Suppressor macrophage (primary cell): Measurements from ENCODE around the gene ARHGEF4.
A peak's percentile ranks its signal among the peaks of the same experiment; 100 is the strongest.

Experiments
- DNase-seq, 4 experiments: peaks; one replicate each; pipeline ENCODE4 v3.0.0-alpha.2; 2020 to 2022

The ARHGEF4 gene

DNA sequence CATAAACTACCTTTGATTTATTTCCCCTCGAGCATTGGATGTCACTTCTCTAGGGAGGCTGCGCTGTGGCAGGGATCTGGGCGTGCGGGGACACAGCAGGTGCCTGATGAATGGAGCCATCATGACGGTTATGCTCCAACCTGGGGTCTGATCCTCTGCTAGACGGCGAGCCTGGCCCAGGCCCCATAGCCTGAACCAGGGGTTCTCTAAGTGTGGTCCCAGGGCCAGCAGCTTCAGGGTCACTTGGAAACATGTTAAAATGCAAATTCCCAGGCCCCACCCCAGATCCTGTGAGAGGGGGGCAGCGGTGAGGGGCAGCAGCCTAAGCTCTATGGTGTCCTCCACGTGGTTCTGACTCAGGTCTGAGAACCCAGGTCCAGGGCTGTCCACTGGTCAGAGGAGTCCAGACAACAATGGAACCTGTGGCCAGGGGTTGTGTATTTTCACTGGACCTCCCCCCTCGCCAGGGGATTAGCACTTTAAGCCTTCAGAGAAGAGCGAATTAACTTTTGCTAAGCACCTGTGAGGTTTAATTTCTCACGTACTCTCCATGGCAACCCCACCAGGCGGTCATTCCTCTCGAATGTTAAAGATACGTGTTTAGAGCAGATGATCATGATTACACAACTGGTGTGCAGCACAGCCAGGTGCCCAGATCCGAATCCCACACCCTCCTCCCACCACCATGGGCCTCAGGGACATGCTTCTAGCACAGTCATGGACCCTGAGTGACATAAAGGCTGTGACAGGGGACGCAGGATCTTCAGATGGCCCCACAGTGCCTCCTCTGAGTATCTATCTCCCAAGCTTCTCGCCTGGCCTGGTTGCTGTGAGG, 1.6 kb upstream of the ARHGEF4 start:
- no peak for DNase-seq

DNA sequence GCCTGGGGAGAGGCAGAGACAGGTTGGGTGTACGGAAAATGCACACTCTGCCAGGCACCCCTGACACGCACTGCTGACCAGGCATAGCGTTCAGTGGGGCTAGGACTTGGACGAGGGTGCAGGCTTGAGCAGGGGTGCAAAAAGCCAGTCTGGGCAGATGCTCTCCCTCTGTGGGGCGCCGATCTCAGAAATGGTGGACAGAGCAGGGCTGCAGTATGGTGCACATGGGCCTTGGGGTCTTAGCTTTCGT, 1.0 kb upstream of the ARHGEF4 start:
- no peak for DNase-seq

DNA sequence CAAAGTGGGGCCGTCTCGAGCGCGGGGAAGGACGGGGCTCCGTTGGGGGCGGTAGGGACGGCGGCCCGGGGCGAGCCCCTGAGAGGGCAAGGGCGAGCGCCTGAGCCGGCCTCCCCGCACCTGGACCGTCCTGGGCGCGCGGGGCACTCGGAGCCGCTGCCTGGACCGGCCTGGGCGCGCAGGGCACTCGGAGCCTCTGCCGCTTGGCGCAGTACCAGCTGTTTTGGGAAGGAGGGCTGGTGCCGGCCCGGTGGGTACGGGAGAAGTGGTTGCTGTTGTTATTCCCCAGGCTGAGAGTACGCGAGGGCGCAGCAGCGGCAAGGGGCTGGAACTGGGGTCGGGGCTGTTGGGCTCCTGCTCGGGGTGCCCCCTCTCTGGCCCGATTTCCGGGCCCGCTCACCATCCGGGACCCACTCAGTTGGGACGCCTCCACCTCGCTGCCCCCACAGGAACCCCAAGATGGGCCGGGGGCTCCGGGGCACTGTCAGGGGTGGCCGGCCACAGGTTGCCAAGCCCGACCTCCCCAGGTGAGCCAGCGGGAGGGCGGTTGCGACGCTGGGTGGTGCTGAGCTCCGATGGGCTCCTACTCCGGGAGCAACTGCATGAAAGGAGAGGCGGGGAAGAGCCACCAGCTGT, 579 bp downstream of the ARHGEF4 start:
- DNase-seq = no peak

DNA sequence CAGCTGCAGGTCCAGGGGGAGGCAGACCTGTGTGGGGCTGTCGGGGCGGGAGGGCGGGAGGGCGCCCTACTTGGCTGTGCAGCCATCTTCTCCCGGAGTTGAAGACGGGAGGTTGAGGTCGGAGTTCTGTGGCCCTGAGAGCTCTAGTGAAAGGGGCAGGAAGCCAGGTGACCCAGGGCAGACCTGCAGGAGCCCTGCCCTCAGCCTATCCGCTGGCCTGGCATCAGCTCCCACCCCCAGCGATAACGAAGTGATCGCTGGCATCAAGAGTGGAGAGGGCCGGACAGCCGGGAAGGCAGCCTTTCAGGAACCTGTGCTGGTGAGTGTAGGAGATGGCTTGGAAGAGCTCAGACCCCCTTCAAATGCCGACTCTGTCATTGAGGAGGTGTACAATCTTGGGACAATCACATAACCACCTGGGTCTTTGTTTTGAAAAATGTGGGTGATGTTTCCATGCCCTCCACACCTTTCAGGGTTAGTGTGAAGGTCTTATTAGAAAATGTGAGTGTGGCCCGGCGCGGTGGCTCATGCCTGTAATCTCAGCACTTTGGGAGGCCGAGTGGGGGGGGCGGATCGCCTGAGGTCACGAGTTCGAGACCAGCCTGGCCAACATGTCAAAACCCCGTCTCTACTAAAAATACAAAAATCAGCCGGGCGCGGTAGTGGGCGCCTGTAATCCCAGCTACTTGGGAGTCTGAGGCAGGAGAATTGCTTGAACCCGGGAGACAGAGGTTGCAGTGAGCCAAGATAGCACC, 1.3 kb downstream of the ARHGEF4 start:
- DNase-seq = no peak

DNA sequence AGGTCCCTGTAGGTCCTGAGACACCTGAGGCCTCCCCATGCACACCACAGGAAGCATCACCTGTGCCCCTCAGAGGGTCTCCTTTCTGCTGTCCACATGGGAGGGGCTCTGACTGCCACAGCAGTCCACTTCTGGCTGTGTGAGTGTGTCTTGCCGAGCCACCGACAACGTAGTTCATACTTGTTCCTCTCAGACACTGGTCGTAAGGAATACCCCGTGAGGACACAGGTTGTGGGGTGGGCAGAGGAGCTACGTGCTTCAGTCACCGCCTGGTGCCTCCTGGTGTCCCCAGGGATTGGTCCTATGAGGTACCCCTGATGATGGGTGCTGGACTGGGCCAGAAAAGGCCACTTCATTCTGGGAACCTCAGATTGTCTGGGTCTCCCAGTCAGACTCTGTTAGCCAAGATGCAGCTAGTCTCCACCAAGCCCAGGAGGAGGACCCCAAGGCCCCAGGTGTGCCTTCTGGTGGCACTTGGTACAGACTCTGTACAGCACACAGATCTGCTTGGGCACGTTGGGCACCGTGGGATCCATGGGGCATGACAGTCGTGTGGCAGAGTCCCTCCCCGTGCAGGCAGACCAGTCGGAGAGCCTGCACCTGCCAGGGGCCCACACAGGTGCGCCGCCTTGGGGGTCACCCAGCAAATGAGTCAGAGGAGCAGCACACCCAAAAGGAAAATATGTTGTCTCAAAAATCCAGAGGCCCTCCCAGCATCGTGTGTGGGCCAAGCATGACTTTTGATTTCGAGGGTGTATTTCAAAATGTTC, 2.5 kb downstream of the ARHGEF4 start:
- no peak for DNase-seq

DNA sequence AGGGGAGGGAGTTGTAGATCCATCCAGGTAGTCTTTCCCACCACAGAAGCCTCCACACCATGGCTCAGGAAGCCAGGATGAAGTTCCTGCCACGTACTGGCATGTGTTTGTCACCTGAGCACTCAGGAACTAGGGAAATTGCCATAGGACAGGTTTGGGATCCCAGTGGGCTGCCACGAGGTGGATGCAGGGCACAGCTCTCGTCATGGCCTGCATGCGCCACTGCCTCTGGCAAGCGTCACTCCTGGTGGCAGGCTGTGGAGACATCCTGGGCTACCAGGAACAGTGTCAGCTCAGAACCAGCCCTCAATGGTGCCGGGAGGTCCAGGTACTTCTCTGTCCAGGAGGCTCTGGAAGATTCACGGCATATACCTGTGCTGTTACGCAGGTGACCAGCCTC, 3.8 kb downstream of the ARHGEF4 start:
- DNase-seq = no peak

DNA sequence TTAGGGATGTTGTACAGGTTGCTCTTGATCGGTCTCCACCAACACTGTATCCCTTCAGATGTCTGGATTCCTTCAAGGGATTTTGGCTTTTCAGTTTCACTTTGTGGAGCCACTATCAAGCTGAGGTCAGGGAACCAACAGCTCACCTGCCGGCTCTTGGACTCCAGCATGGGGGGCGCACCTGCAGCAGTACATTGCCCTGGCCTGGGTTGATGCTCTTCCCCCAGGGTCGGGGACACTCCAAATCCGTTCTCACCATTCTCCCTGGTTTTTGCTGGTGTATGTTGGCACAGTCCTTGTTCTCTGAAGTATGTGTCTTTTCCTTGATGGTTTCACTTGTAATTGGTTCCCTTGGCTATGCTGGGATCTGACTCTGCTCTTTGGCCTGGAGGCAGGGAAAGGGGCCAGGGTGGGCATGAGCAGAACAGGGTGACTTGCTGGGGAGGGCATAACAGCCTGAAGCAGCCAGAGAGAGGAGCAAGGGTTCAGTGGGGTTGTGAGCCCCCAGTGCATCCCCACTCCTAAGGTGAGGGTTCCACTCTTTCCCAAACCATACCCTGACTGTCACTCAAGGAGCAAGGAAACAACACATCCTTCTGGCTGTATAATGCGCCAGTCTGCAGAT, 5.1 kb downstream of the ARHGEF4 start:
- DNase-seq = no peak

DNA sequence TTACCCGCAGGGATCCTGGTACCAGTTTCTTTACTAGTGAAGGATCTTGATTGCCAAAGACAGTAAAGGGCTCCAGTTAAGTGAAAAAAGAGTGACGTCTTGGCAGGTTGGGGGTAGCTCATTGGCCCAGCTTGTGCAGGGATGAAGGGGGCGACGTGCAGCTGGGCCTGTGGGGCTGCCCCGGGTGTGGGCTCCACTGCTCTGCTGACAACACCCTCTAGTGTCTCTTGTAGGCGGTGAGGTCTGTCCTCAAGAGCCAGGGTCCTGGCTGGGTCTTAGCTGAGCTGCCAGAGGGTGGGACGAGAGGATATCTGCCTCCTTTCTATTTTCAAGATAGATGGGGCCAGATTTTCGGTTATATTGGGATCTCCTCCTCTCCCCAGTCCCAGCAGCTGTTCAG, 6.1 kb downstream of the ARHGEF4 start:
- DNase-seq = no peak

DNA sequence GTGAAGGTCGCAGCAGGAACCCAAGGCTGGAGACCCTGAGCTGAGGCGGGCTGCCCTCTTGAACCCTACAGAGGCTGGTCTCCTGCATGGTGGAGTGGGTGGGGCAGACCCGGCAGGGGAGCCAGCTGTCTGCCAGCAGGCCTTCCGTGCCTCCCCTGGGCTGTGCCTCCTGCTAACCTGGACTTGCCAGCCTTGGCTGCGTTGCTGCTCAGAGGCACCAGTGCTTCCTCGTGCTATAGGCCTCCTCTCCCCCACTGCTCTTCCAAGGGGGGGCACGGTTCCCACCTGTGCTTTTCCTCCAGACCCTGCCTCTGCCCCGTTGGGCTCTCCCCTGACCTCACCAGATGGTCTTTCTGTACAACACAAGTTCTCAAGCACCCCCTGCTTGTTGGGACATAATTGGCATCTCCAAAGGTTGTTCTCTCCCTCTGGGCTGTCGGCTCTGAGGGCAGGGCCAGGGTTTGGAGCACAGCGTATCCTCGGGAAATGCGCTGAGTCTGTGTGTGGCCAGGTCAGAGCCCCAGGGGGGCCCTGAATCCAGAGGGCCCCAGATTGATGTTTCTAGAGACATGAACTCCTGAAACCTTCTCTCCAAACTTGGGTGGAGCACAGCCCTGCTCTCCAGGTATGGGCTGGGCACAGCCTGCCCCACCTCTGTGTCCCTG, 6.7 kb downstream of the ARHGEF4 start:
- no peak for DNase-seq

DNA sequence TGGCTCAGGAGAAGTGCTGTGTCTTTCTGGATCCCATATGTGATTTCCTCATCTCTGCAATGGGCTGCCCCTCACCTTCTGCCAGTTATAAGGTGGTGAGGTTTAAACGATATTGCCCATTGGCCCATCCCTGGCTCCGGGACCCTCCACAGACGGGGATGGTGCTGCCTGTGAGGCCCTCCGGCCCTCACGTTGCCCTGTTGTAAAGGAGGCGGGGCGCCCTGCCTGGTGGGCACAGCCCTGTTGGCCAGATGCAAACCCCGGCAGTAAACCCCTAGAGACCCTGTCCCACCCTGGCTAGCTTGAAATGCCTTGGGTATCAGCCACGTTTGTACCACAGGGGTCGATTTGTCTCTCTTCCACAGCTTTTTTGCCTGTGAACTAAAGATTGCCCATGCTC, 7.4 kb downstream of the ARHGEF4 start:
- DNase-seq = no peak

DNA sequence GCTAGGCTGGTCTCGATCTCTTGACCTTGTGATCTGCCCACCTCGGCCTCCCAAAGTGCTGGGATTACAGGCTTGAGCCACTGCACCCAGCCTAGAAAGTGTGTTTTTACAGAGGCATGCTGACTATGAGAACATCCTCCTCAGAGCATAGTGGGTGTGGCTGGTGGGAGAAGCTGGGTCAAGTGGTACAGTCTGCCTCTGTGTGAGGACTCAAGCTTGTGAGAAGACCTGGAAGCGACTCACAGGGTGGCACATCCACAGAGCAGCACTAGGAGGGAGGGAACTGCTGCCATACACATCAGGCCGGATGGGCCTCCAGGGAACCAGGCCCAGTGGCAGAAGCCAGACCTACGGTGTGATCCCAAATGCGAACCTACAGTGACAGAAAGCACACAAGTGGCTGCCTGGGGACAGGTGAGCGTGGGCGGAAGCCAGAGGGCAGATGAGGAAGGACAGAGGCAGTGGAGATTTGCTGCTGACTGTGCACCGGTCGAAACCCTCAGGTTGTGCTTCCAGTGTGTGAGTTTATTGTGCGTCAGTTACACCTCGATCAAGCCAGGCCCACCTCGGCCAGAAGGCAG, 8.9 kb downstream of the ARHGEF4 start:
- peak in 1 of 4 experiments; percentile 13 for DNase-seq

DNA sequence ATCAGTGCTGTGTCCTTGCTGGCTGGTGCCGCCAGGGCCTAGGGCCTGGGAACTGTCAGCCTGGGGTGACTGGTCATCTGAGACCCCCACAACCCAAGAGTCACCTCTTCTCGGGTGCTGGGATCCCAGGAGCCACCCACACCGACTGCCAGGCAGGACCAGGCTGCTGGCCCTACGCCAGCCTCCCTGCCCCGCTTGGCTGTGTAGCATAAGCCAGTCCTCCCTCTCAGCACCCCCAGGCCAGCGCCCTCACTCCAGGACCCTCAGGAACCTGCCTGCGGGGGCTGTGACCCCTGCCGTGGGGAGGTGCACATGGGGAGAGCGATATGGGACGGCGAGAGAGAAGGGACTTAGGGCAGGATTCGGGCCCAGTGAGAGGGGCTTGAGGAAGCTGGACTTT, 9.5 kb downstream of the ARHGEF4 start:
- DNase-seq = no peak

DNA sequence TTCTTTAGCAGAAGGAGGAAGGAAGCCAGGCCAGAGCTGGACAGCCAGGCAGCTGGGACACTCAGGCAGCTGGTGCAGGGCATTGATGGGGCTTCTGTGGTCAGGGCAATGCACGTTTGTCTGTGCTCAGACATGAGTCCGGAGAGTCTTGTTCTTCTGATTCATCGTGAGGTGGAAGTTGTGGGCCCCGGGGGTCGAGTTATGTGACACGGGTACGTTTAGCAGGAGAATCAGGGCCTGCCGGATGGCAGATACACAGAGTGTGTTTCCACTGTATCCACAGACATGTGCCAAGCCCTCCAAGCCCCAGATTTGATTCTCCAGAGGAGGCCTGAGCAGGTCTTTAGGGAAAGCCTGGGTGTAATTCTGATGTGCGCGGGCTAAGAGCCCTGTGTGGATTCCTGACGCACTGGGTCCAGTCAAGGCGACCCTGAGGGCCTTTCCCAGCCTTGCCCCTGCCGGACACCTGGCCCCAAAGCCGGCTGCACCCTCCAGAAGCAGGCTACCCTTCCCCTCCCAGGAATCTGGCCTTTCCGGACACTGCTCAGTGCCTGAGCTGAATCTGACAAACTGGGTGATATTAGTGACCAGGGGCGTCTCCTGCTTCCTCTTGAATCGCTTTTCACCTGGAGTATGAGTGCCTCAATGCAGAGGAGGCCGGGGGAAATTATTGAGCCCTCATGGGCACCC, 10.1 kb downstream of the ARHGEF4 start:
- DNase-seq = no peak

DNA sequence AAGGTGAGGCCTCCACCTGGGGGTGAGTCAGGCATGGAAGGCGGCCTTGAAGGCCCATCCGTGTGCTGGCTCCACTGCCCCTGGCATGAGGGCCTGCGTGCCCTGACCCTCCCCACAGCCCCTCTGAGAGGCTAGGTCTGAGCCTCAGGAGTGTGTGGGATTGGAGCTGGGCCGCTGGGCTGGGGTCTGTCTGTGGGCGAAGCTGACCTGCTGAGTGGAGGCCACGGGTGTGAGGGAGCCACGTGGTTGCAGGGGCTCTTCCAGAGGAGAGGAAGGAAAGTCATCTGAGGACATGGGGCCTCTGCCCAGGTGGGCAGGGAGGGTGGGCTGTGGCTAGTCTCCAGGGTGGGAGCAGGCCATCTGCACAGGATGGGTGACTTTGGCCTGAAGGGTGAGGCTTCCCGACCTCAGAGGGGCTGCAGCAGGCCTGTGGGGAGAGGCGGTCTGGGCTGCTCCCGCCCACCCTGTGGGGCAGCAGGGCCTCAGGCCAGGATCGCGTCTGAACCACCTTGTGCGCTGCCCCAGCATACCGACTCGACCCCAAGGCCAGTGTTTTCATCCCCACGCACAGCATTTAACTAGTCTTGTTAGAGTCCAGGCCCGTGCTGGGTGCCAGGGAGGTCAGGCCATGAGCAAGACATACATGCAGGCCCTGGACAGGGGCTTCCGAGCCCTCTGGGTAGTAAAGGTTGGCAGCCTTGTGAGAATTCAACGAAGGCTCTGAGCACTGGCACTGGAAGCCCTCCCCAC, 11.2 kb downstream of the ARHGEF4 start:
- no peak for DNase-seq

DNA sequence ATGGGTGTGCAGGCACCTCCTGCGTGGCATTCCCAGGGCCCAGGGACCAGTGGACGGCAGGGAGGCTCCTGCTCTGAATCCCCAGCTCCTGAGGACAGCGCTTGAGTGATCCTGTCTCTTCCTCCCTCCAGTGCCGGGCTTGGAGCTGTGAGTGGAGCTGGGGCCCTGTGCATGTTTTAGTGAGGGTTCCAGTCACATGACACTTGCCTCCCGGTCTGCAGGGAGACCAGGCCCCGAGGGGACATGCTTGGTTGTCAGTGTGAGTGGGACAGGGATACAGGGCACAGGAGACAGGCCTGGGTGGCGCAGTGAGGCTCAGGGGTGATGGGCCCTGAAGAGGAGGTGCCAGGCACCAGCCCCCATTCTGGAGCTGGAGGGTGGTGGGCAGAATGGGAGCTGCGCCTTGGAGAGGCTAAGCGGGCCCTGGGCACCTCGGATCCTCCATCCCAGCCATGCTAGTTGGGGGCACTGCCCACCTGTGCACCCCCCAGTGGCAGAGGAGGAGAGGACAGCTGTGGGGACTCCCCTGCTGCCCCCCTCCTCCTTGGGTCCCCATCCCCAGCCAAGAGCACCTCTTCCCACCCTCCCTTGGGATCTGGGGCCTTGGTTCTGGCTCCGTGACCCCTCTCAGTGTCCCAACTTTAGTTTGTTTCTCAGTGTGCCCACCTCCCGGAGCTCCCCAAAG, 12.0 kb downstream of the ARHGEF4 start:
- no peak for DNase-seq

DNA sequence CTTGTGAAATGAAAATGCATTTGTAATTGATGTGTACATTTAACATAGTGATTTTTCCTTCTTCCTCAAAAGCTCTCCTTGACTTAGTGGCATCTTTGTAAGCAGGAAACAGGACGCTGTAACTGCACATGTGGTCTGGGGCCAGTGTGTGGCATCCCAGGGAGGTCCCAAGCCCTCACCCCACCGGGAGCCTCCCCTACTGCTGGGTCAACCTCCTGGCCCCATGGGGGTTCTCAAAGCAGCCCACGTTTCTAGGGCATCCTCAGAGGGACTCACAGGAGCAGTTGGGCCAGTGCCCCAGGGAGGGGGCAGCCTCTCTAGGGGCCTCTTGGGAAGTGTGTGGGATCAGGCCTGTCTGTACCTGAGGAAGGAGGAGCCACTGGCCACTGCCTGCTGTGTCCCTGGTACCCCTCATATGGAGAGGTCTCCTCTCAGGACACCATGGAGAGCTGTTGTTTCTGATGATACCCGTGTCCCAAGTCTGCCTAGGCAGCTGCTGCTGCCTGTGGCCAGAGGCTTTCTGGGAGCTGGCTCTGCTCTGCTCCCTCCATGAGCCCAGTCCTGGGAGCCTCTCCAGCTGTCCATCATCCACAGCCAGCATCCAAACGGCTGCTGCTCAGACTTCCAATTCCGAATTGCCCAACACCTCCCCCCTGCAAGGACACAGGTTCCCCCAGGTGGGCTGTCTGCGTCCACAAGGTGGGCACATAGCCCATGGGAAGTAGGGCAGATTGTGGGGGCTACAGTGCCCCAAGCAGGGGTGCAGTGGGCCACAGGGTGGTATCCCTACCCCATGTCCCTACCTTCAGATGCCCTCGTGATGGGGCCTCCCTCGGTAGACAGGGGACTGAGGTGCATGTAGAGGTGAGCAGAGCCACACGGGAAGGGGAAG, 13.4 kb downstream of the ARHGEF4 start:
- DNase-seq = no peak

DNA sequence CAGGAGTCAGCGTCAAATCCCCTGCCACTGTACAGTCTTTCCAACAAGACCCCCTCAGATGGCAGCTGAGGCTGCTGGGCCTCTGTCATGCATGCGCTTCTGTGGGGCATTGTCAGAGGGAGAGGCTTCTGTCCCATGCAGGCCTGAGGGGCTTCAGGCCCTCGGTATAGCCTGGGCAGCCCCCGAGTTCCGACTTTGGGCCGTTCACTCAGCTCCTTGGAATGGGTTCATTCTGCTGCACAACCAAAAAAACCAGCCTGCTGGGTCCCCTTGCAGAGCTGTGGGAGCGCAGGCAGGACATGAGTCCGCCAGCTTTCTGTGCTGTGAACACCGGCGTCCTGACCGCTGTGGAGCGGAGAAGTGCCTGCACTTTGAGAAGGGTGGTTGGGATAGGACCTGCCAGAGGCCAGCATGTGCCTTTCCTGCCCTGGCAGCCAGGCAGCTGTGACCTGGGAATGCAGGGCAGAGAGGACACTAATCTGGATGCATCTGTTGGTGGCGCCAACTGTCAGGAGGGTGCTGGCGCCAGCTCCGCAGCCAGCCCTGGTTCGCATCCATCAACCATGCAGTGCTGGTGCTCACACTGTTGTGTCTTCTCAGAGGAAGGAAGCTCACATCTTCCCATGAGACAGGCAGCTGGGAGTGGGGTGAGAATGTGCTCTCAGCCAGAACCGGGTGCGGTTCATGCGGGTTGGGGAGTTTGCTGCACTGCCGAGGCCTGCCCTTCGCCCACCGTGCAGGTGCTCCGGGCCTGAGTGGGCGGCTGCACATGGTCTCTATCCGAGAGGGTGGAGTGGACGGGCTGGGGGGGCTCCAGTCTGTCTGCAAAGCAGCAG, 14.3 kb downstream of the ARHGEF4 start:
- no peak for DNase-seq
